DND-41 (cell line): ENCODE results near the gene SUPT6H.

Experiments used
- ATAC-seq: fragments of 200-7000 bp; cut with Tn5 transposase; 3 replicates; pipeline ENCODE4 v1.9.1; 2021; ENCODE audit warnings: low read depth; ENCODE audit not compliant: insufficient read depth
- DNase-seq: peaks from one replicate; pipeline ENCODE4 v3.0.0-alpha.2; 2020
- H2AFZ ChIP-seq: 2 replicates; pipeline ENCODE4 v1.6.0; 2012; ENCODE audit warnings: low read depth, low read length
- H3K27ac ChIP-seq: 2 replicates; pipeline ENCODE4 v1.5.1; 2012; ENCODE audit warnings: low read length, inconsistent platforms
- H3K27me3 ChIP-seq: fragments of 200-600 bp; sonication (generic); 2 replicates; pipeline ENCODE4 v1.6.0; 2012; ENCODE audit warnings: low read length, mild to moderate bottlenecking, inconsistent platforms; ENCODE audit not compliant: insufficient read depth, poor library complexity
- H3K36me3 ChIP-seq: 2 replicates; pipeline ENCODE4 v1.5.1; 2012; ENCODE audit warnings: low read length, inconsistent platforms; ENCODE audit not compliant: insufficient read depth
- H3K4me1 ChIP-seq: 2 replicates; pipeline ENCODE4 v1.5.1; 2012; ENCODE audit warnings: mild to moderate bottlenecking, low read length; ENCODE audit not compliant: insufficient read depth
- H3K4me2 ChIP-seq: 2 replicates; pipeline ENCODE4 v1.6.0; 2012; ENCODE audit warnings: mild to moderate bottlenecking, moderate library complexity, low read length, inconsistent platforms; ENCODE audit not compliant: insufficient read depth
- H3K4me3 ChIP-seq, 2 experiments: fragments of 200-600 bp in 1 of 2; shearing (Covaris generic) in 1 of 2; 2 replicates each; pipeline ENCODE4 v1.5.1; 2012 to 2016; ENCODE audit warnings: inconsistent platforms in 2 of 2, low read length in 2 of 2, mild to moderate bottlenecking in 2 of 2, low read depth in 1 of 2, moderate library complexity in 1 of 2
- H3K79me2 ChIP-seq: 2 replicates; pipeline ENCODE4 v1.6.0; 2012; ENCODE audit warnings: low read length, inconsistent platforms; ENCODE audit not compliant: insufficient read depth
- H3K9ac ChIP-seq: 2 replicates; pipeline ENCODE4 v1.6.0; 2012; ENCODE audit warnings: low read depth, mild to moderate bottlenecking, inconsistent platforms, low read length, moderate library complexity
- H3K9me3 ChIP-seq: 2 replicates; pipeline ENCODE4 v1.5.1; 2012; ENCODE audit warnings: low read length, moderate library complexity, mild to moderate bottlenecking, inconsistent platforms; ENCODE audit not compliant: insufficient read depth, severe bottlenecking
- H4K20me1 ChIP-seq: 2 replicates; pipeline ENCODE4 v1.6.0; 2012; ENCODE audit warnings: low read length; ENCODE audit not compliant: insufficient read depth
- CTCF ChIP-seq: IDR thresholded peaks from 2 replicates; pipeline ENCODE4 v1.5.1; 2012; ENCODE audit warnings: borderline replicate concordance, low read length, moderate library complexity, mild to moderate bottlenecking; ENCODE audit not compliant: poor library complexity, severe bottlenecking; ENCODE audit errors: extremely low read depth
- EZH2 ChIP-seq: IDR thresholded peaks from 3 replicates; pipeline ENCODE4 v1.6.1; 2012; ENCODE audit warnings: borderline replicate concordance, low read depth, mild to moderate bottlenecking, moderate library complexity, low read length, inconsistent platforms; ENCODE audit not compliant: severe bottlenecking

SUPT6H gene

GRCh38 chr17:28624148-28624547, 37.9 kb upstream of the SUPT6H start:
- Histone ChIP-seq H4K20me1 (no peaks in the 10 kb centered on the region), H3K4me2 (no peak overlapping the region), H3K79me2 (no peaks in the 10 kb centered on the region), H3K27me3 (no peaks in the 10 kb centered on the region), H3K36me3 (peaks cover 89% of the 10 kb centered on the region), H3K4me1 (no peaks in the 10 kb centered on the region), H3K9me3 (no peaks in the 10 kb centered on the region), H3K9ac (no peak overlapping the region), H2AFZ (no peak overlapping the region), H3K27ac (no peak overlapping the region), H3K4me3 (no peak overlapping the region)
- DNase-seq (no peak), ATAC-seq (no peak)
- TF ChIP-seq CTCF (no peak), EZH2 (no peak)

GRCh38 chr17:28626818-28627217, 35.2 kb upstream of the SUPT6H start:
- no peak overlapping the region for H3K4me3 ChIP-seq
- H3K9me3 ChIP-seq: no peaks in the 10 kb centered on the region
- no peaks in the 10 kb centered on the region for H3K79me2 ChIP-seq
- H4K20me1 ChIP-seq: no peaks in the 10 kb centered on the region
- peaks cover 85% of the 10 kb centered on the region for H3K36me3 ChIP-seq
- H2AFZ ChIP-seq: no peak overlapping the region
- ATAC-seq (no peak), DNase-seq (no peak)
- no peaks in the 10 kb centered on the region for H3K27me3 ChIP-seq
- TF ChIP-seq EZH2 (no peak), CTCF (no peak)
- no peak overlapping the region for H3K27ac ChIP-seq
- no peaks in the 10 kb centered on the region for H3K4me1 ChIP-seq
- H3K4me2 ChIP-seq: no peak overlapping the region
- H3K9ac ChIP-seq: no peak overlapping the region

GRCh38 chr17:28634206-28634865, 27.7 kb upstream of the SUPT6H start:
- peaks cover 98% of the 10 kb centered on the region for H3K36me3 ChIP-seq
- H3K9me3 ChIP-seq: no peaks in the 10 kb centered on the region
- no peak overlapping the region for H3K4me2 ChIP-seq
- H2AFZ ChIP-seq: no peak overlapping the region
- no peak for ATAC-seq
- H3K9ac ChIP-seq: no peak overlapping the region
- H3K27ac ChIP-seq: no peak overlapping the region
- H4K20me1 ChIP-seq: peaks cover 35% of the 10 kb centered on the region
- no peak for DNase-seq
- H3K79me2 ChIP-seq: peaks cover 30% of the 10 kb centered on the region
- H3K27me3 ChIP-seq: no peaks in the 10 kb centered on the region
- no peak overlapping the region for H3K4me3 ChIP-seq
- TF ChIP-seq EZH2 (no peak), CTCF (no peak)
- H3K4me1 ChIP-seq: peaks cover 6% of the 10 kb centered on the region; the same call in 1 of the 2 replicates

DNA sequence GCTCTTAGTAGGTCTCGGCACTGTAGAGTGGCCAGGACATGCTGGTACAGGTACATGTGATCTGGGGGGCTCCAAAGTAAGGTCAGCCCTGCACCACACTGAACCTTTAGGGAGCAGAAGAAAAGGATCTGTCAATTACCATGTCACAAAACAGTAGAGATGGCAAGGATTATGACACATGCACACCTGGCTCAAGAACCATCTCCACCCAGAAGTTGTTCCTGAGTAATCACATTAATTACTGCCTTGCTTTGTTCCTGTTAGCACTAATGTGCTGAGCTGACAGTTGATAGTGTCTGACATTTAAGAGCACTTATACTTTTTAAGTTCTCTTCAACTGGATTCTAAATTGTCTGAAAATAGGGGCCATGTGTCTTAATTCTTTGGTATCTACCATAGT, 26.5 kb upstream of the SUPT6H start:
- H3K79me2 ChIP-seq: peaks cover 32% of the 10 kb centered on the region
- TF ChIP-seq EZH2 (no peak), CTCF (no peak)

More for the DNA sequence above, 26.5 kb upstream of the SUPT6H start:
- H3K27ac ChIP-seq: no peak overlapping the region
- DNase-seq: no peak
- H3K9ac ChIP-seq: no peak overlapping the region
- H3K4me1 ChIP-seq: peaks cover 8% of the 10 kb centered on the region; the same call in 1 of the 2 replicates
- no peaks in the 10 kb centered on the region for H3K9me3 ChIP-seq
- H3K27me3 ChIP-seq: no peaks in the 10 kb centered on the region
- no peak overlapping the region for H2AFZ ChIP-seq
- no peak for ATAC-seq
- peaks cover 97% of the 10 kb centered on the region for H3K36me3 ChIP-seq
- no peak overlapping the region for H3K4me3 ChIP-seq
- H3K4me2 ChIP-seq: no peak overlapping the region
- H4K20me1 ChIP-seq: peaks cover 35% of the 10 kb centered on the region
